ENCODE results near the gene OSMR. TPM values are rescaled to one million over a fixed set of nuclear protein-coding genes. Genes with fewer than 3 reads are reported as not detected.

The OSMR gene
- total and polyA plus RNA-seq, 2 donors: 24.7 to 62.4 TPM

DNA sequence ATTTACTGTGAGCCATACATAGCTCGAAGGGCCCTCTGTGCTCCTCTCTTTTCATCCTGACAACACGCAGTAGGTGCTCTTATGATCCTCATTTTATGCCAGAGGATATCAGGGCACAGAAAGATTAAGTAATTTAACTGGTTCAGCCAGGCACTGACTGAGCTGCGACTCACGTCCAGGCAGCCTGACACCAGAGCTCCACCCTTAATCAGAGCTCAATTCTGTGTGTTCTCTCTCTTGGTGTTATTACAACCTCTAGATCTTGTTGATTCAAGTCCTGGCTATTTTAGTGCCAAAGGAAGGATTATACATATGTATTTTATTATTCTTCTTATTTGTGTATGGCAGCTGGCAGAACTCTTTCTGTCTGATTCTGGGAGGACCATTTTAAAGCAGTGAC lies 59.7 kb downstream of the OSMR start:
- no peaks in the 10 kb centered on the region for H3K4me1 ChIP-seq (ENCODE audit: insufficient read depth)
- no peak overlapping the region for H3K4me3 ChIP-seq (ENCODE audit: low read depth, low read length)
- 90% methylated on average over 4 of the region's 4 CpGs for WGBS
- H3K36me3 ChIP-seq (ENCODE audit: insufficient read depth): peaks cover 6% of the 10 kb centered on the region
- no peak for DNase-seq (ENCODE audit: extremely low spot score)
- no peak overlapping the region for H3K27ac ChIP-seq (ENCODE audit: low read depth)

DNA sequence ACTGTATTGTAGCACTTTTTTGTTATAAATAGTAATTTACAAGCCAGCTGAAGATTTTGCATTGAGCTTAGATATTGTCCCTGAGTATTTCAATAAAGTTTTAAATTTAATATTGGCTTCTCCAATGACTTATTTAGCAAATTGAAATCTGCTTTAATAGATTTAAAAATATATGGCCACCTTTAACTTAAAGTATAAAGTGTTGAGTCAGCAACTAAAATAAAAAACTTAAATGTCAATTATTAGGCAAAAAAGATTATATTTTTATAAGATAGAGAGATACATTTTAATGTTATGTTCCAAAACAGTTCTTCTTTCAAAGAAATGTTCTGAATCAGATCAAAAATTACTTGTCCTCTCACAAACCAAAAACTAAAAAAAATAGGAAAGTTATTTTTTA lies 60.7 kb downstream of the OSMR start:
- no peaks in the 10 kb centered on the region for H3K4me1 ChIP-seq (ENCODE audit: insufficient read depth)
- H3K4me3 ChIP-seq (ENCODE audit: low read depth, low read length): no peak overlapping the region
- no peak for DNase-seq (ENCODE audit: extremely low spot score)
- H3K36me3 ChIP-seq (ENCODE audit: insufficient read depth): peaks cover 3% of the 10 kb centered on the region
- H3K27ac ChIP-seq (ENCODE audit: low read depth): no peak overlapping the region

DNA sequence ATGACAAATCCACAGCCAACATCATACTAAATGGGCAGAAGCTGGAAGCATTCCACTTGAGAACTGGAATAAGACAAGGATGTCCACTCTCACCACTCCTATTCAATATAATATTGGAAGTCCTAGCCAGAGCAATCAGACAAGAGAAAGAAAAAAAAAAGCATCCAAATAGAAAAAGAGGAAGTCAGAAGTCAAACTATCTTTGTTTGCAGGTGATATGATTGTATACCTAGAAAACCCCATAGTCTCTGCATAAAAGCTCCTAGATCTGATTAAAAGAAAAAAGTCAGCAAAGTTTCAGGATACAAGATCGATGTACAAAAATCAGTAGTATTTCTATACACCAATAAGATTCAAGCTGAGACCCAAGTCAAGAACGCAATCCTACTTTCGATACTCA lies 66.1 kb downstream of the OSMR start:
- 97% methylated on average over 3 of the region's 3 CpGs for WGBS
- H3K27ac ChIP-seq (ENCODE audit: low read depth): no peak overlapping the region
- H3K4me3 ChIP-seq (ENCODE audit: low read depth, low read length): no peak overlapping the region
- no peaks in the 10 kb centered on the region for H3K36me3 ChIP-seq (ENCODE audit: insufficient read depth)
- DNase-seq (ENCODE audit: extremely low spot score): no peak
- H3K4me1 ChIP-seq (ENCODE audit: insufficient read depth): no peaks in the 10 kb centered on the region

DNA sequence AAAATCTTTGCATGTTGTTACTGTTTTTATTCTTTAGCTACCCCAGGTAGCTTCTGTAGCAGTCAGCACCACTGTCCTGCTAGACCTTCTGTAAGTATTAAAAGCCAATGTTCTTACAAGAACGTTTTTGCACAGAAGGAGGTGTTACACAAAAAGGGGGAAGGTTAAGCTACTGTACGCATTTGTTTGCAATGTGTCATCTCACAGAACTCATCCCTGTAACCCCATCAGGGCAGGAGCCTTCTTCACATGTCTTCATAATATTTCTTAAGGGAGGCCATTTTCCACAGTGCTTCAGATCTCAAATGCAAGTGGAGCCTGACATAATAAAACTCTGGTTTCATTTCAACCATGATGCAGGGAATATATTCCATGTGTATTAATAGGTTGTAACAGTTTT lies 67.9 kb downstream of the OSMR start:
- H3K36me3 ChIP-seq (ENCODE audit: insufficient read depth): no peaks in the 10 kb centered on the region
- DNase-seq (ENCODE audit: extremely low spot score): no peak
- WGBS: 79% methylated on average over 2 of the region's 2 CpGs
- no peaks in the 10 kb centered on the region for H3K4me1 ChIP-seq (ENCODE audit: insufficient read depth)
- no peak overlapping the region for H3K27ac ChIP-seq (ENCODE audit: low read depth)
- no peak overlapping the region for H3K4me3 ChIP-seq (ENCODE audit: low read depth, low read length)

DNA sequence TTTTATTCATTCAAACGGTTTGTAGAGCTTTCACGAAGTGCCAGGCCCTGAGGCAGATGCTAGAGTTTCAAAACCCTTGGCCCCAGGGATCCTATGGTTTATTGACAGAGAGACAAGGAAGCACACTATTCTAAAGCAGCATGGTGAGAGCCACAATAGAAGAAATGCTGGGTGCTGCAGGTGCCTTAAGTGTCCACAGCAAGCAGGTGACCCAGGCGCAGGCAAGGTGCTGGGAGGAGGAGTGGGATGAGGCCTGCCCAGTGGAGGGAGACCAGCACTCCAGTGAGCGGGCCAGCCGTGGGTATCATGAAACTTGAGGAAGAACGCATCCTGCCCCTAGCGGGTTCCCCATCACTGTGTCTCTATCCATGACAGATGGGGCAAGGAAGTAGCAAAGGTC lies 71.0 kb downstream of the OSMR start:
- no peak overlapping the region for H3K27ac ChIP-seq (ENCODE audit: low read depth)
- H3K4me1 ChIP-seq (ENCODE audit: insufficient read depth): no peaks in the 10 kb centered on the region
- 86% methylated on average over 7 of the region's 7 CpGs for WGBS
- DNase-seq (ENCODE audit: extremely low spot score): no peak
- no peaks in the 10 kb centered on the region for H3K36me3 ChIP-seq (ENCODE audit: insufficient read depth)
- no peak overlapping the region for H3K4me3 ChIP-seq (ENCODE audit: low read depth, low read length)

DNA sequence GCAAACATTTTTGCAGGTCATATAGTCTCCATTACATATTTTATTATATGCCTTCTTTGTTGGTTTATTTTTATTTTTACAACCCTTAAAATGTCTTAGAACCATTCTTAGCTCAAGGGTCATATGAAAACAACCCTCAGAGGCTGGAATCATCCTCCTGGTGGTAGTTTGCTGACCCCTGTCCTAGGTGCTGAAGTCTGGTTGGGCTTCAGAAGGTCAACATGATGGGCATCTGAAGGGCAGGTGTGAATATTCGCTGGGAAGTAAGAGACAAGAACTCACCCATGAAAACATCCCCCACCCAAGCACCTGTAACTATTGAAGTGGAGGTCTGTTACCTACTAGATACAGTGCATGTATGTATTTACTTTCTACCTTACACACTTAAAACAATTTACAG lies 75.4 kb downstream of the OSMR start:
- WGBS: 86% methylated on average over 1 of the region's 1 CpG
- H3K4me1 ChIP-seq (ENCODE audit: insufficient read depth): peaks cover 1% of the 10 kb centered on the region
- H3K27ac ChIP-seq (ENCODE audit: low read depth): no peak overlapping the region
- H3K36me3 ChIP-seq (ENCODE audit: insufficient read depth): no peaks in the 10 kb centered on the region
- no peak overlapping the region for H3K4me3 ChIP-seq (ENCODE audit: low read depth, low read length)
- DNase-seq (ENCODE audit: extremely low spot score): no peak

DNA sequence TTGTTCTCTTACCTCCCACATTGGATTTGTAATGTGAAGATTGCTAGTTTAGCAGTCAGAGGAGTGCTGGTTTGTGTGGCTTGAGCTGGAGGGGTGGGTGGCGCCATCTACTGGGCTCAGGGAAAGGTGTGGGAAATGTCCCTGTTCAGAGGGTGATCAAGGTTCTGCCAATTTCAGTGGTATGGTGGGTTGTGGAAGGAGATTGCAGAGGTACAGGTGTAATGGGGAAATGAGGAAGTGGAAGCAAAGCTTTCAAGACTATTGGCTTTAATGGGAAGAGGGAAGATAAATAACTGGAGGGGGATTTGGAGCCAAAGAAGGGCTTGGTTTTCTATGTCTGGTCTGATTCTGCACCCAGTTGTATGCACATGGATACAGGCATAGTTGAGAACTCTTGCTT lies 76.4 kb downstream of the OSMR start:
- 36% methylated on average over 1 of the region's 1 CpG for WGBS
- no peak overlapping the region for H3K27ac ChIP-seq (ENCODE audit: low read depth)
- no peak for DNase-seq (ENCODE audit: extremely low spot score)
- H3K36me3 ChIP-seq (ENCODE audit: insufficient read depth): no peaks in the 10 kb centered on the region
- no peak overlapping the region for H3K4me3 ChIP-seq (ENCODE audit: low read depth, low read length)
- H3K4me1 ChIP-seq (ENCODE audit: insufficient read depth): peaks cover 1% of the 10 kb centered on the region

DNA sequence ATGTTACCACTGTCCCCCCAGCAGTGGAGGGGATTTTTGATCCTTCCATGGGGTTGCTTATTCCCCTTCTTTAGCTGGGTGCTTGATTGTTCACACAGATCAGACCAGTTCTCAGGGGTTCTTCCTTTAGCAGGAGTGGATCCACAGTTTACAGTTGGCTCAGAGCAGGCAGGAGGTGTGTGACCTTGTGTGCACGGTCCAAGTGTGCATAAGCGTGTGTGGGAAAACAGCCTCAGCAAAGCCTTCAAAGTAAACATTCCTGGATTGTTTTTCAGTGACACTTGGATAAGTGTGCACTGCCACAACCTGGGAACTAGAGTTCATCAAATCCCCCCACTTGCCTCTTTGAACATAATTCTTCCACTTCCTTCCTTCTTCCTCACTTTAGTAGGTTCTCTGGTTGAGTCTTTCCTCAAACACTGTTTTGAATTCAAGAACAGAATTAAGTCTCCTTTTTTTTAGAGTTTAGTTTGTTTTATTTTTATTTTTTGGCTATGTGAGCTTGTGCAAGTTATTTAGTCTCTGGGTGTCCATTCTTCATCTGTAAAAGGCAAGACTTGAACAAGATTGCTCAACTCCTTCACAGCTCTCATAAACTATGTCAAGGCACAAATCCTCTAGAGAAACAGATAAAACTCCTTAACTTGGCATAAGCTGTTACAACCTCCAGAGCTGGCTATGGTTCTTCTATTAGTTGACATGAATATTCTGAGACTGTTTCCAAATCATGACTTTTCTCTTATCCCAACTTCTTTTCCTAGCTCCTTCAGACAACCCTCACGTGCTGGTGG lies 78.0 kb downstream of the OSMR start:
- WGBS: 32% methylated on average over 3 of the region's 3 CpGs
- Histone ChIP-seq H3K4me3 (ENCODE audit: low read depth, low read length) (no peak overlapping the region), H3K36me3 (ENCODE audit: insufficient read depth) (no peaks in the 10 kb centered on the region), H3K4me1 (ENCODE audit: insufficient read depth) (peaks cover 1% of the 10 kb centered on the region), H3K27ac (ENCODE audit: low read depth) (no peak overlapping the region)
- DNase-seq (ENCODE audit: extremely low spot score): no peak

DNA sequence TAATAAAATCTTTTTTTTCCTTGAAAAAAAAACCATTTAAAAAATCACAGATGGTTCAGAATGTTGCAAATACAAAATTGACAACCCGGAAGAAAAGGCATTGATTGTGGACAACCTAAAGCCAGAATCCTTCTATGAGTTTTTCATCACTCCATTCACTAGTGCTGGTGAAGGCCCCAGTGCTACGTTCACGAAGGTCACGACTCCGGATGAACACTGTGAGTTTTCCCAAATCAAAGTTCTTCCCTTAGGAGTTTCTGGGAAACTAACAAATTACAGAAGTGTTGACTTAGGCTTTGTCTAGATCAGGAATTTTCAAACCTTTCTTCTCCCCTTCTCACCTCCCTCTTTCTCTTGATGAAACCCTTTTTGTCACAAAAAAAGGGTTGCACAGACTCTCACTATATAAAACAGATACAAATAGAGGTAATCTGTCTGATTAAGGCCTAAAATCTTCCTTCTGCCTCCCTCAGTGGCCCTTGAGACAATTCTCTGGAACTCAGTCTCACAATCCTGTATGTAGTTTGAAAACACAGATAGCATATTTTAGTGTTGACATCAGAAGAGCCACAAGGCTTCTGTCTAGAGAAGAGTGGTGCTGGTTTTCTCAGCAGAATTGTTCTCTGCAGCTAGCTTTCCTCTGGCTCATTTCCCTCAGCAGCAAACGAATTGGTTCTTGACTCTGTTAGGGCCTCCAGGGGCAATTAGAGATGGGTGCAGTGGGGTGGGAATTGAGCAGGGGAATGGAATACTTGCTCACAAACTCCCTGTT lies 79.5 kb downstream of the OSMR start:
- DNase-seq (ENCODE audit: extremely low spot score): no peak
- 81% methylated on average over 6 of the region's 6 CpGs for WGBS
- Histone ChIP-seq H3K27ac (ENCODE audit: low read depth) (no peak overlapping the region), H3K4me3 (ENCODE audit: low read depth, low read length) (no peak overlapping the region), H3K4me1 (ENCODE audit: insufficient read depth) (peaks cover 1% of the 10 kb centered on the region), H3K36me3 (ENCODE audit: insufficient read depth) (no peaks in the 10 kb centered on the region)

DNA sequence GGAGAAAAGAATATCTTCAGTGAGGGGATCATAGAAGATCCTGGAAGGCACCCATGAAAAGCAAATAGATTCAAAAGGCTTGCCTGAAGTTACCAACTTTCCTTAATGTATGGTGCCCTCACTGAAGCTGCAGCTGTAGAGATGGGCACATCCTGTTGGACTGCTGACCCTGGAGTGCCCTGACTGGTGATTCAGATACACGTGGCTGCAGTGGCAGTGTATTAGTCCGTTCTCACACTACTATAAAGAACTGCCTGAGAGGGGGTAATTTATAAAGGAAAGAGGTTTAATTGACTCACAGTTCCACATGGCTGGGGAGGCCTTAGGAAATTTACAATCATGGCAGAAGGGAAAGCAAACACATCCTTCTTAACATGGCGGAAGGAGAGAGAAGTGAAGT lies 80.3 kb downstream of the OSMR start:
- WGBS: 90% methylated on average over 3 of the region's 3 CpGs
- no peak overlapping the region for H3K27ac ChIP-seq (ENCODE audit: low read depth)
- no peak for DNase-seq (ENCODE audit: extremely low spot score)
- H3K4me1 ChIP-seq (ENCODE audit: insufficient read depth): peaks cover 1% of the 10 kb centered on the region
- H3K4me3 ChIP-seq (ENCODE audit: low read depth, low read length): no peak overlapping the region
- no peaks in the 10 kb centered on the region for H3K36me3 ChIP-seq (ENCODE audit: insufficient read depth)

DNA sequence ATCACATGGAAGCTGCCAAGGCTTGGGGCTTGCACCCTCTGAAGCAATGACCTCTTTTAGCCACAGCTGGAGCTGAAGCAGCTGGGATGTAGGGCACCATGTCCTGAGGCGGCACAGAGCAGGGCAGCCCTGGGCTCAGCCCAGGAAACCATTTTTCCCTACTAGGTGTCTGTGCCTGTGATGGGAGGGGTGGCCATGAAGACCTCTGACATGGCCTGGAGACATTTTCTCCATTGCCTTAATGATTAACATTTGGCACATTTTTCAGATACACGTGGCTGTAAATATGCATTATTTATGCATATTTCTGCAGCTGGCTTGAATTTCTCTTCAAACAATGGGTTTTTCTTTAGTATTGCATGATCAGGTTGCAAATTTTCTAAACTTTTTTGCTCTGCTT lies 81.7 kb downstream of the OSMR start:
- Histone ChIP-seq H3K4me1 (ENCODE audit: insufficient read depth) (peaks cover 1% of the 10 kb centered on the region), H3K27ac (ENCODE audit: low read depth) (no peak overlapping the region), H3K36me3 (ENCODE audit: insufficient read depth) (no peaks in the 10 kb centered on the region), H3K4me3 (ENCODE audit: low read depth, low read length) (no peak overlapping the region)
- 90% methylated on average over 2 of the region's 2 CpGs for WGBS
- no peak for DNase-seq (ENCODE audit: extremely low spot score)

DNA sequence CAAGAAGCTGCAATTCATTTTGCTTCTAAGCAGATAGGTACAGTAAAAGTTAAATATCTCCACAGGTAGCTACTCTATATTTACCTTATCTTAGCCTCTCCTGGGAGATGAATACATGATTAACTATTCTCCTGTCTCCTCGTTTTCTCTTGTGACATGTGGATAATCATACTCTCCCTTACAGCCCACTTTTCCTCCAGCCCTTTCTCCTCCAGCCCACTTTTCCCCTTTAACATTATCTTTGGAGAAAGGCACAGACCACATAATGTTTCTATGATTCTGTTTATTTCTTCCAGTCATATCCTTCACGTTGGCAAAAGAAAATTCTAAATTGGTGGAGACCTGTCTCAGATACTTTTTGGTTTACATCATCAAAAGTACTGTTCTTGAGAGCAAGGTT lies 84.0 kb downstream of the OSMR start:
- H3K4me1 ChIP-seq (ENCODE audit: insufficient read depth): no peaks in the 10 kb centered on the region
- peaks cover 2% of the 10 kb centered on the region for H3K36me3 ChIP-seq (ENCODE audit: insufficient read depth)
- no peak for DNase-seq (ENCODE audit: extremely low spot score)
- 57% methylated on average over 2 of the region's 2 CpGs for WGBS
- no peak overlapping the region for H3K27ac ChIP-seq (ENCODE audit: low read depth)
- no peak overlapping the region for H3K4me3 ChIP-seq (ENCODE audit: low read depth, low read length)

DNA sequence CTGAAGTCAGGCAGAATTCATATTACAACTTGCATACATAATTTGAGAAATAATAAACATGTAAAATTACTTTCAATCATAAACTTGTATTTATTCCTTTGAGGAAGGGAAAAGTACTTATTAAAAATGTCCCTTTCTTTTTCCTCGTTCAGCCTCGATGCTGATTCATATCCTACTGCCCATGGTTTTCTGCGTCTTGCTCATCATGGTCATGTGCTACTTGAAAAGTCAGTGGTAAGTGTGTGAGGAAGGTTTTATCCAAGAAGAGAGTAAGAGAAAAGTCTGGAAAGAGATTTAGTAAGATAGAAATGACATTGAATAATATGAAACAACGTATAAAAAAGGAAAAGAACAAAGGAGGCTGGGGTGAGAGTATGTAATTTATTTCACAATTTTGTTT lies 85.9 kb downstream of the OSMR start:
- Histone ChIP-seq H3K36me3 (ENCODE audit: insufficient read depth) (peaks cover 2% of the 10 kb centered on the region), H3K4me3 (ENCODE audit: low read depth, low read length) (no peak overlapping the region), H3K27ac (ENCODE audit: low read depth) (no peak overlapping the region), H3K4me1 (ENCODE audit: insufficient read depth) (no peaks in the 10 kb centered on the region)
- DNase-seq (ENCODE audit: extremely low spot score): no peak
- WGBS: 92% methylated on average over 4 of the region's 4 CpGs

DNA sequence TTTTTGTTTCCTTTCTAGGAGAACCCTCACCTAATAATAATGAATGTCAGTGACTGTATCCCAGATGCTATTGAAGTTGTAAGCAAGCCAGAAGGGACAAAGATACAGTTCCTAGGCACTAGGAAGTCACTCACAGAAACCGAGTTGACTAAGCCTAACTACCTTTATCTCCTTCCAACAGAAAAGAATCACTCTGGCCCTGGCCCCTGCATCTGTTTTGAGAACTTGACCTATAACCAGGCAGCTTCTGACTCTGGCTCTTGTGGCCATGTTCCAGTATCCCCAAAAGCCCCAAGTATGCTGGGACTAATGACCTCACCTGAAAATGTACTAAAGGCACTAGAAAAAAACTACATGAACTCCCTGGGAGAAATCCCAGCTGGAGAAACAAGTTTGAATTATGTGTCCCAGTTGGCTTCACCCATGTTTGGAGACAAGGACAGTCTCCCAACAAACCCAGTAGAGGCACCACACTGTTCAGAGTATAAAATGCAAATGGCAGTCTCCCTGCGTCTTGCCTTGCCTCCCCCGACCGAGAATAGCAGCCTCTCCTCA lies 87.1 kb downstream of the OSMR start:
- DNase-seq (ENCODE audit: extremely low spot score): no peak
- H3K36me3 ChIP-seq (ENCODE audit: insufficient read depth): peaks cover 4% of the 10 kb centered on the region
- no peak overlapping the region for H3K27ac ChIP-seq (ENCODE audit: low read depth)
- WGBS: 86% methylated on average over 4 of the region's 4 CpGs
- H3K4me3 ChIP-seq (ENCODE audit: low read depth, low read length): no peak overlapping the region
- H3K4me1 ChIP-seq (ENCODE audit: insufficient read depth): no peaks in the 10 kb centered on the region

All from urinary bladder (tissue), 4 donors.